PC-3 (cell line): ENCODE results near the gene CEACAM6. TPM values are rescaled to one million over a fixed set of nuclear protein-coding genes. Genes with fewer than 3 reads are reported as not detected.

Source experiments
- ATAC-seq: fragments of 200-7000 bp; cut with Tn5 transposase; 2 replicates; pipeline ENCODE4 v1.9.1; 2020; ENCODE audit warnings: mild to moderate bottlenecking, moderate library complexity
- BruUV-seq: library from RNA; stranded (reverse); fragments of 400-500 nt; replicated peaks from 2 replicates; lab custom pipeline; 2021; lab: Mats Ljungman, UMichigan
- CTCF ChIA-PET: fragments of 300-600 bp; sonication (Branson Sonifier 250); formaldehyde crosslinking; loops from one replicate; lab custom pipeline; 2022; ENCODE audit warnings: antibody characterized with exemption; lab: Charles Lee
- POLR2A ChIA-PET: fragments of 300-600 bp; sonication (Branson Sonifier 250); formaldehyde crosslinking; loops from one replicate; lab custom pipeline; 2022; ENCODE audit warnings: antibody characterized with exemption; ENCODE audit not compliant: unreplicated experiment; lab: Charles Lee
- DNase-seq: peaks from one replicate; pipeline ENCODE4 v3.0.0-alpha.2; 2015
- H2AFZ ChIP-seq: fragments of 300-600 bp; sonication (generic); 2 replicates; pipeline ENCODE4 v1.6.0; 2016; ENCODE audit warnings: antibody characterized with exemption, low read length
- H3F3A ChIP-seq: fragments of 300-600 bp; sonication (generic); one replicate; pipeline ENCODE4 v1.6.0; 2017; ENCODE audit warnings: antibody characterized with exemption, low read length, control low read depth, mild to moderate bottlenecking; ENCODE audit not compliant: unreplicated experiment
- H3K27ac ChIP-seq: fragments of 300-600 bp; sonication (generic); 2 replicates; pipeline ENCODE4 v1.5.1; 2016; ENCODE audit warnings: mild to moderate bottlenecking, low read length
- H3K27me3 ChIP-seq: fragments of 300-600 bp; sonication (generic); 2 replicates; pipeline ENCODE4 v1.6.1; 2016; ENCODE audit warnings: low read length, mixed read lengths
- H3K36me3 ChIP-seq: fragments of 300-600 bp; sonication (generic); 2 replicates; pipeline ENCODE4 v1.6.1; 2016; ENCODE audit warnings: low read depth, mixed run types, low read length, mixed read lengths
- H3K4me1 ChIP-seq: fragments of 300-600 bp; sonication (generic); 2 replicates; pipeline ENCODE4 v1.5.1; 2016; ENCODE audit warnings: low read length; ENCODE audit not compliant: insufficient read depth
- H3K4me2 ChIP-seq: fragments of 300-600 bp; sonication (generic); 2 replicates; pipeline ENCODE4 v1.6.0; 2016; ENCODE audit warnings: low read length
- H3K4me3 ChIP-seq: fragments of 300-600 bp; sonication (generic); 2 replicates; pipeline ENCODE4 v1.5.1; 2016; ENCODE audit warnings: mild to moderate bottlenecking, low read length, mixed read lengths
- H3K79me2 ChIP-seq: fragments of 300-600 bp; sonication (generic); 2 replicates; pipeline ENCODE4 v1.6.1; 2017; ENCODE audit warnings: low read length, mixed read lengths
- H3K9ac ChIP-seq: fragments of 300-600 bp; sonication (generic); 2 replicates; pipeline ENCODE4 v1.6.0; 2016; ENCODE audit warnings: mild to moderate bottlenecking, low read length
- H3K9me2 ChIP-seq: fragments of 300-600 bp; sonication (generic); replicated peaks from 2 replicates; pipeline ENCODE4 v1.6.1; 2016; ENCODE audit warnings: mixed run types, low read length, mixed read lengths
- H3K9me3 ChIP-seq: fragments of 300-600 bp; sonication (generic); 2 replicates; pipeline ENCODE4 v1.6.1; 2016; ENCODE audit warnings: low read length, mixed read lengths
- H4K20me1 ChIP-seq: fragments of 300-600 bp; sonication (generic); 2 replicates; pipeline ENCODE4 v1.6.1; 2016; ENCODE audit warnings: low read length, mixed read lengths
- EZH2 ChIP-seq: fragments of 300-600 bp; sonication (generic); IDR thresholded peaks from one replicate; pipeline ENCODE4 v1.6.1; 2017; ENCODE audit warnings: antibody characterized with exemption, mild to moderate bottlenecking, low read length; ENCODE audit not compliant: unreplicated experiment
- EZH2phosphoT487 ChIP-seq: fragments of 300-600 bp; sonication (generic); IDR thresholded peaks from 2 replicates; pipeline ENCODE4 v1.6.1; 2018; ENCODE audit warnings: mild to moderate bottlenecking, antibody characterized with exemption, low read length, borderline replicate concordance
- intact Hi-C: fragments of 100-400 bp; cut with micrococcal nuclease; formaldehyde crosslinking; loops from 2 replicates; pipeline ENCODE4 v1.9.0; 2023
- total RNA-seq: library from RNA; depleted of rRNA; stranded (reverse); fragments of >200 nt; gene quantifications from 2 replicates; pipeline ENCODE4 v1.2.3, GENCODE V29; 2014
- TF ChIP-seq, protein P1 (sequence below): fragments of 300-600 bp; sonication (generic); conservative IDR thresholded peaks from 2 replicates; pipeline ENCODE4 v1.5.1; 2017; ENCODE audit warnings: antibody characterized with exemption, low read depth, mild to moderate bottlenecking, low read length

The CEACAM6 gene
- total RNA-seq, 1 experiment from 2014 or later = 7.1 TPM

DNA sequence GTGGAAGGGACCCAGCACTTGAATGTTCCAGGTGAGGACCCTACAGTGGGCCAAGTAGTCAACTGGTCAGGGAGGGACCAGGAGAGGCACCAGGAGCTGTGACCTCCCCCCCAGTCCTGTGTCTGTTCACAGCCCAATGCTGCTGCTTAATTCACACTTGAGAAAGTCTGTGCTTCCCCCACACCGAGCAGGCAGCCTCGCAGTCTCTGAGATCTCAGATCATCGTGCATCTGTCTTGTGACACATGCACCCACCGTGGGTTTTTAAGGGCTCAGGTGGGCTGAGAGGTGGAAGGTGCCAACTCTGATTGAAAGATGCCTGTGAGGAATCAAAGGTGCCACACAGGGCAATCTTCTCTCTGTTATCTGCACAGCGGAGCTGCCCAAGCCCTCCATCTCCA, 40.7 kb upstream of the CEACAM6 start:
- DNase-seq = no peak
- Histone ChIP-seq H3K4me2 (no peak overlapping the region), H3K79me2 (no peaks in the 10 kb centered on the region), H3K27ac (no peak overlapping the region), H3F3A (no peaks in the 10 kb centered on the region), H3K4me3 (no peak overlapping the region), H3K9me2 (no peaks in the 10 kb centered on the region), H2AFZ (no peak overlapping the region), H3K9ac (no peak overlapping the region), H3K36me3 (no peaks in the 10 kb centered on the region), H3K27me3 (no peaks in the 10 kb centered on the region), H4K20me1 (no peaks in the 10 kb centered on the region), H3K4me1 (no peaks in the 10 kb centered on the region), H3K9me3 (no peaks in the 10 kb centered on the region)
- POLR2A ChIA-PET = no interaction called here
- intact Hi-C loops = no loop called here
- no TSS peak for BruUV-seq
- CTCF ChIA-PET = no interaction called here
- TF ChIP-seq, protein P1, sequence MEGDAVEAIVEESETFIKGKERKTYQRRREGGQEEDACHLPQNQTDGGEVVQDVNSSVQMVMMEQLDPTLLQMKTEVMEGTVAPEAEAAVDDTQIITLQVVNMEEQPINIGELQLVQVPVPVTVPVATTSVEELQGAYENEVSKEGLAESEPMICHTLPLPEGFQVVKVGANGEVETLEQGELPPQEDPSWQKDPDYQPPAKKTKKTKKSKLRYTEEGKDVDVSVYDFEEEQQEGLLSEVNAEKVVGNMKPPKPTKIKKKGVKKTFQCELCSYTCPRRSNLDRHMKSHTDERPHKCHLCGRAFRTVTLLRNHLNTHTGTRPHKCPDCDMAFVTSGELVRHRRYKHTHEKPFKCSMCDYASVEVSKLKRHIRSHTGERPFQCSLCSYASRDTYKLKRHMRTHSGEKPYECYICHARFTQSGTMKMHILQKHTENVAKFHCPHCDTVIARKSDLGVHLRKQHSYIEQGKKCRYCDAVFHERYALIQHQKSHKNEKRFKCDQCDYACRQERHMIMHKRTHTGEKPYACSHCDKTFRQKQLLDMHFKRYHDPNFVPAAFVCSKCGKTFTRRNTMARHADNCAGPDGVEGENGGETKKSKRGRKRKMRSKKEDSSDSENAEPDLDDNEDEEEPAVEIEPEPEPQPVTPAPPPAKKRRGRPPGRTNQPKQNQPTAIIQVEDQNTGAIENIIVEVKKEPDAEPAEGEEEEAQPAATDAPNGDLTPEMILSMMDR = no peak
- TF ChIP-seq EZH2 (no peak), EZH2phosphoT487 (no peak)
- ATAC-seq = no peak

DNA sequence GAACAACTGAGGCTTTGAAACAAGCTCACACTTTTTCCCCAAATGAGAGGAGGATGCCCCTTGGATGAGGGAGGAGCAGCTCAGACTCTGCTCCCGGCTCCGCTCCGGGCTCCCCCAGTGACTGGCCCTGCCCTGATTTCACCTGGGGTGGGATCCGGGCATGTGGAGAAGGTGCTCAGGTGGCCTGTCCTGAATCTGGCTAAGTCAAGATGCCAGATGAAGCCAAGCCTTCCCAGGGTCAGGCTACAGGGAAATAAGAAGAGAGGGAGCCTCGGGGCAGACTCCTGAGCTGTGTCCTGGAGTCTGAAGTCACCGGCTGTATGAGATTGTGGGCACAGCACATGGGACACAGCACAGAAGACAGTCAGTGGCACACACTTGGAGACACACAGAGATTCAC, 36.6 kb upstream of the CEACAM6 start:
- DNase-seq = no peak
- no TSS peak for BruUV-seq
- Histone ChIP-seq H2AFZ (no peak overlapping the region), H3K9me2 (no peaks in the 10 kb centered on the region), H3K79me2 (no peaks in the 10 kb centered on the region), H3K27ac (no peak overlapping the region), H3K9me3 (no peaks in the 10 kb centered on the region), H3K4me2 (no peak overlapping the region), H3K27me3 (no peaks in the 10 kb centered on the region), H3F3A (no peaks in the 10 kb centered on the region), H3K36me3 (no peaks in the 10 kb centered on the region), H3K4me1 (no peaks in the 10 kb centered on the region), H3K9ac (no peak overlapping the region), H4K20me1 (no peaks in the 10 kb centered on the region), H3K4me3 (no peak overlapping the region)
- TF ChIP-seq, protein P1 = no peak
- TF ChIP-seq EZH2phosphoT487 (no peak), EZH2 (no peak)
- ChIA-PET POLR2A (no interaction called here), CTCF (no interaction called here)
- ATAC-seq = no peak
- intact Hi-C loops = no loop called here

DNA sequence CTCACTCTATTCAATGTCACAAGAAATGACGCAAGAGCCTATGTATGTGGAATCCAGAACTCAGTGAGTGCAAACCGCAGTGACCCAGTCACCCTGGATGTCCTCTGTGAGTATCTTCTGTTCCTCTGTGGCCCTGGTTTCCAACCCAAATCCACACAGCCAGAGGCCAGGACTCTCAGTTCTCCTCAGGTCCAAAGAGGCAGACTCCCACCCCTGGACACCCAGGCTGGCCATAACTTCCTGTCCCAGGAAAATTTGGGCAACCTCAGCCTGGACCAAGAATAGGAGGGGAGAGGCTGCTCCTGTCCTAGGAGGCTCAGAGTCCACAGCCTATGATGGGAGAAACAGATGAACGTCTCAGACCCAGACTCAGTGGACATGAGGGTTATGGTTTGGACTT, 35.2 kb upstream of the CEACAM6 start:
- Histone ChIP-seq H3K4me3 (no peak overlapping the region), H3K9ac (no peak overlapping the region), H3K79me2 (no peaks in the 10 kb centered on the region), H2AFZ (no peak overlapping the region), H3K36me3 (no peaks in the 10 kb centered on the region), H3K4me2 (no peak overlapping the region), H3K9me3 (no peaks in the 10 kb centered on the region), H3K9me2 (no peaks in the 10 kb centered on the region), H3K27me3 (no peaks in the 10 kb centered on the region), H3K4me1 (no peaks in the 10 kb centered on the region), H4K20me1 (no peaks in the 10 kb centered on the region), H3F3A (no peaks in the 10 kb centered on the region), H3K27ac (no peak overlapping the region)
- POLR2A ChIA-PET = no interaction called here
- no TSS peak for BruUV-seq
- intact Hi-C loops = no loop called here
- TF ChIP-seq EZH2phosphoT487 (no peak), EZH2 (no peak)
- TF ChIP-seq, protein P1 = no peak
- no peak for ATAC-seq
- no peak for DNase-seq
- CTCF ChIA-PET = no interaction called here
